Measurements from ENCODE around the gene GRAMD1B.
"Not testable (repeated sequence)": the region's sequence is repeated elsewhere in the genome, so short reads cannot be mapped to it uniquely, and the experiment has no call there.

Gene GRAMD1B

GRCh38 chr11:123513309-123513708, 83.2 kb downstream of the GRAMD1B start:
- DNase-seq: not testable (repeated sequence)

DNA sequence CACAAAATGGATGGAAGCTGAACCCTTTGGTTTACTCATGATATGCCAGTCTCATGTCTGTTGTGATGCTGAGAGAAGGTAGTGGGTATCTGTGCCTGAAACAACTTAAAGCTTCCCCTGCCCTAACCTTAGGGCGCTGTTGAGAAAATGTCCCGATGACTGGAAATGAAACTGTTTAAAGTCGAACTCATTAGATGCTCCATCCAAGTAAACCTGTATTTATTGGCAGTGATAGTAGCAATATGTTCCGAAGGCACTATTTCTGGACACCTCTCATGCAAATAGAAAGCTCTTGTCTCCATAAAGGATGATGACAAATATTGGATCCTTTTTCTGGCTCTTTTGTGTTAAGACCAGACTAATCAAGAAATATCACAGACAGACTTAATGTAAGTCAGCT, 86.2 kb downstream of the GRAMD1B start:
- DNase-seq: no peak

GRCh38 chr11:123517559-123518364, 87.7 kb downstream of the GRAMD1B start:
- DNase-seq: no peak

DNA sequence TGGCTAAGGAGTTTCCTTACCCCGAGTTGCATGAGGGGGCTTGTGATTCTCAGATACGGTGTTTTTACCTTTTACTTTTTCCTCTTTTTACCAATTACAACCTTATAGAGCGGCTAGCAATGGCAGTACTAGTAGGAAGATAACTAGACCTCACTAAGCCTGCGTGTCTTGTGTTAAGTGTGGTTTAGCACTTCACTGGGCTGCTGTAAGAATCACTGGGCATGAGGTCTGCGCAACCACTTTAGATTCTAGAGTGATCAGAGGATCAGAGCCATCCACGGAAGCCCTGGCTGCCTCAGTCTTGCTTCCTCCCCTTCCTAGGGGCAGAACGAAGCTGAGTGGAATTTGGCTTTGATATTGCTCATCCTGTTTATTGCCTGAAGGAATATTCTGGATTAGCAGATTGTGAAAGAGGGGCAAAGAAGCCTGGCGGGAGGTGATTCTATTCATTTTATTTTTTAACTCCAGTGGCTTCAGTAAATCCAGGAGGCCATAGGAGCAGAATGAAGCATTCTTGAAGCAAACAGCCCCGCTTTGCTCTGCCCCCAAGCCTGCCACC, 88.5 kb downstream of the GRAMD1B start:
- DNase-seq: no peak

DNA sequence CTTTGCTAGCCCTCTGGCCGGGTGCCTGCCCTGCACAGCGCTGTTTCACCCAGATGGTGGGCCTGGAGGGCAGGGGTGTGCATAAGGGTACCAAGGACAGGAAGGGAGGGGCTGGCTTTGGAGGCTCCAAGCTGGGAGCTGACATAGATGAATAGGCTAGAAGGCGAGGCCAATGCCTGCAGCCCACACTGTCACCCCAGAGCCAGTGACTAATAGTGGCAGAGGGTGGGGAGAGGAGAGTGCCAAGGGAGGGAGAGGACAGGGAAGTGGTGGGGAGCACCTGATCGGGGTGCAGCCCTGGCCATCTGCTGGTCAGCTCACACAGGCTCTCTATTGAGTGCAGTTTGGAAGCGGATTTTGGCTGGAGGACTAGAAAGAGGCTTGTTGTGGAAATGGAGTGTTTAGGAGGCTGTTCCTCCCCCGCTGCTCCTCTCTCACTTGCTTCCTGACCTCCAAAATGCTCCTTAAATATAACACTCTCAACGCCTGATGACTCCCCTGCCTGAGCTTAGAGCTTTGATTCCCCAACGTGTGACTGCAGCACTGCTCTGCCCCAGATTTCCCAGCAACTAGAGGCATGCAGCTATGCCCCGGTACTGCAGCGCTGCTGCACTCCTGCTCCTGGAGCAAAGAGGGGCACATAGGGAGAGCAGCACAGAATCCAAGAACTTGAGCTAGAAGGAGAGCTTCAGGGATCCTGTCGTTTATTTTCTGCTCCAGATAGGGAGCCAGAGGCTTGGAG, 89.2 kb downstream of the GRAMD1B start:
- DNase-seq: no peak

- no peak for DNase-seq
These were observed 89.7 kb downstream of the GRAMD1B start for GRCh38 chr11:123519797-123520193.

DNA sequence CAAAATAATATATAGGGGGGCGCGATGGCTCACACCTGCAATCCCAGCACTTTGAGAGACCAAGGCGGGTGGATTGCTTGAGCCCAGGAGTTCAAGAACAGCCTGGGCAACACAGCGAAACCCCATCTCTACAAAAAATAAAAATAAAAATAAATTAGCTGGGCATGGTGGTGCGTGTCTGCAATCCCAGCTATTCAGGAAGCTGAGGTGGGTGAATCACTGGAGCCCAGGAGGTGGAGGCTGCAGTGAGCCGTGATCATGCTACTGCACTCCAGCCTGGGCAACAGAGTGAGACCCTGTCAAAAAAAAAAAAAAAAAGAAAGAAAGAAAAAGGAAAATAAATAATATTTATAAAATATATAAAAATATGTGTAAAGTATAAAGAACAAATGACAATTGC, 90.4 kb downstream of the GRAMD1B start:
- DNase-seq: not testable (repeated sequence)

GRCh38 chr11:123521001-123521400, 90.9 kb downstream of the GRAMD1B start:
- no peak for DNase-seq

GRCh38 chr11:123521930-123522329, 91.9 kb downstream of the GRAMD1B start:
- no peak for DNase-seq

DNA sequence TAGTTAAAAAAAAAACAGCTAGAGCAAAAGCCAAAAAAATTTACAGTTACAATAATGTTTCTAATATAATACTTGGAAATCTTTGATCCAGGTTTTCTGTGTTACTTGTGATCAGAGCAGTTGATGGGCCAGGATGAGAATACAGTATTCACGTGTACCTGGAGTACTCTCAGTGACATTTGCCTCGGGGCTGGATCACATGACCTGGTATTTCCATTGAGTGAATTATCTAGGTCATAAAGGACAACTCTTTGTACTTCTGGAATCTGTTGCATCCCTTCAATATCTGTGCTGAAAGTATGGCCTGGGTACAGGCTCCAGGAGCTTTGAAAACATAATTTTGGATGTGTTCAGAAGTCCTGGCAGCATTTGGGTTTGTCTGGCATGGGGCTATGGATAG, 93.5 kb downstream of the GRAMD1B start:
- no peak for DNase-seq

DNA sequence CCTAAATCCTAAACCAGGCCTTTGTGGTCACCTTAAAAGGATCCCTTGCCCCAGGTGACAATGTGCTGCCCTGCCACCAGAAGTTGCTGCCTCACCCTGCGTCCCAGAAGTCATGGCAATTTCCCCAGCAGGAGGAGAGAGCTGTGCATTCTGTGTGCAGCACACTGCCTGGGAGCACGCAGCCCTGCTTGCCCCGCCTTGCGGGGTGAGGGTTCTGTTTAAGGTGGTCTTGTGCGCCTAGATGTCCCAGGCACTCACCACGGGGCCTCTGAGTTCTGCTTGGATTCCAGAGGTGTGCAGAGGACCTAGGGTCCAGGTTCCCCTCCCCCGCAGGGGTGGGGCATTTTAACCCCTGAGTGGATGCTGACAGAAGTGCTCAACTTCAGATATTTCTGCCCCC, 95.0 kb downstream of the GRAMD1B start:
- no peak for DNase-seq

DNA sequence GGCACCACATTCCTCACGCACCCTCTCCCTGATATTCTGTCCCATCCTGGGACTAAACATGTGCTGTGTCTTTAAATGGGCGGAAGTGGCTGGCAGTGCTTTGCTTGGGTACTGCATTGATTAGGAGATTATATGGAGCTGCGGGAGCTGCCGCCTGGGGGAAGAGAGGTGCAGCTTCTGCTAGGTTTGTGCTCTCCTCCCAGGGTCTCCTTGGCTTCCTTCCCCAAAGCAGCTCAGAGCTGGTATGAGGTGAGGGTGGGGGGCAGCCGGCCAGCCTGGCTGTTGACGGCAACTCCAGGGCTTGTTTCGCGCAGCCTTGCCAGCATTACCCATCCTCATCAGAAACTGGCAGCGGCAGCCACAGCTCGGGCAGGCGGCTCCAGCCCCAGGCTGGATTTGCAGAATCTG, 95.4 kb downstream of the GRAMD1B start:
- DNase-seq: no peak

- no peak for DNase-seq
These were observed 96.1 kb downstream of the GRAMD1B start for GRCh38 chr11:123526027-123526805.

GRCh38 chr11:123526918-123527317, 96.8 kb downstream of the GRAMD1B start:
- DNase-seq: no peak

DNA sequence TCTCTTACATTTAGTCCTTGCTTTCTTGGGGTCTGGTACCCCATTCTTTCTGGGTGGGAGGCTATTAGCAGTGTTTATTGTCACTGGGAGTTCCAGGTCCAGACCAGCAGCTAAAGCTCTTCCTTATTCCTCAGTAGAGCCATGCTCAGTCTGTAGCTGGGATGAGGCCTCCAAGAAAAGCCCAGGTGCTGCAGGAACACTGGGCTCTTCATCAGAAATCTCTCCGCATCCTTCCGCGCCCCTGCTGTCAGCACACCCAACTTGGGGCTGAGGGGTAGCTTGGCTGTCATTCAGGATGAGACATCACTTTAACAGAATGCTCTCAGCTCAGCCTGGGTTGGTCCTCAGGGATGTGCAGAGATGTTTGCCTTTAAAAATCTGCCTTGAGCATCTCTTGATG, 97.5 kb downstream of the GRAMD1B start:
- DNase-seq: no peak

- DNase-seq: no peak
These were observed 97.9 kb downstream of the GRAMD1B start for GRCh38 chr11:123527947-123528346.

DNA sequence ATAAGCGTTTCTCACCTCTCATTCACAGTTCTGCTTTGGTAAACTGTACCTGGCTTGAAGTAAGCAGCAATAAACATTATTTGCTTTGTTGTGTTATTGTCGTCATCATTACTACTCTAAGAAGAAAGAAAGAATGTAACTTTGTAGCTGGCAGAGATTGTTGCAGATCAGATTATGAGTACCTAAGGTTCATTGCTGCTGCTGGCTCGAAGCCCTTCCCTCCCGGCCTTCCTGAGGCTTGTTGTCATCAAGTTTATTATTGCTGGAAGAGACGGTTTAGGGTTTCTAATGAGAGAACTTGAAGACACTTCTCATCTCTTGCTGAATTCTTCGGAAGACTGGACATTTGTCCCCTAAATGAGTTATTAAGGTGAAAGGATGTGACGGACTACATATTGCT, 101.3 kb downstream of the GRAMD1B start:
- DNase-seq: no peak

- no peak for DNase-seq
These were observed 102.1 kb downstream of the GRAMD1B start for GRCh38 chr11:123532131-123532530.

DNA sequence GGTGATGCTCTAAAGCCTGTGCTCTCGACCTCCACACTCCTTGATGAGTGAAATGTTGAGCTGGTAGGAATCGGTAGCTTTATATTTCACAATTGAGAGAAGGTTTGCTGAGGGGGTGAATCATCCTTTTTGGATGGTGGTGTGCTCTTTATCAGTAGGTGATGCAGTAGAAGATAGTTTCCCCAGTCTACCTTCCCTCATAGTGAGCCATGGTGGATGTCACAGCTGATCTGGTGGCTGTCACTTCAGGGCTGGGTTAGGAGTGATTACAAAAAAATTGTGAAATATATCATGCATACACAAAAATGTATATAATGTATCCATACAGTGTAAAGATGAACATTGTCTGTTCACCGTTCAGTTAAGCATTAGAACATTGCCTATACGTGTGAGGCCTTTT, 105.3 kb downstream of the GRAMD1B start:
- no peak for DNase-seq

- no peak for DNase-seq
These were observed 106.8 kb downstream of the GRAMD1B start for GRCh38 chr11:123536690-123537437.

DNA sequence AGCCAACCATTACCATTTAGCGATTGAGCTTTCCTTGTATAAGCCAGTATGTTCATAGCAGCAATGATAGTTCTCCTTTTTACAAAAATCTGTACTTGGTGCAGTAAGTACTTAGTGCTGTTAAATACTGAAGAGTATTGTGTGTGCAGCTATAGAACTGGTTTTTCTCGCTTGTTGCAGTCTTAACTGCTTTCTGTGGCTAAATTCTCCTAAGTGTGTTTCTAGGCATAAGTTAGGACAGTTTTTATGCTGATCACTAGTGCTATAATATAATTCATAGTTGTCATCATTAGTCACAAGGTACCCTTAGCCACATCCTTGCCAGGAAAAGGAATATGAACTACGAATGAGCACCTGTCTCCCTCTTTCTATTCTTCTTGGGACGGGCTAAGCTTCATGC, 107.7 kb downstream of the GRAMD1B start:
- no peak for DNase-seq

- no peak for DNase-seq
These were observed 113.7 kb downstream of the GRAMD1B start for GRCh38 chr11:123543797-123544196.

All from stimulated activated naive CD4-positive, alpha-beta T cell (primary cell).